GM18858 (cell line): ENCODE results near the gene PDZK1.
"Not testable (repeated sequence)": the region's sequence is repeated elsewhere in the genome, so short reads cannot be mapped to it uniquely, and the experiment has no call there.

Source experiments
- ATAC-seq: cut with Tn5 transposase; IDR thresholded peaks from one replicate; pipeline ENCODE4 v1.9.1; 2021; ENCODE audit not compliant: unreplicated experiment

Gene PDZK1

DNA sequence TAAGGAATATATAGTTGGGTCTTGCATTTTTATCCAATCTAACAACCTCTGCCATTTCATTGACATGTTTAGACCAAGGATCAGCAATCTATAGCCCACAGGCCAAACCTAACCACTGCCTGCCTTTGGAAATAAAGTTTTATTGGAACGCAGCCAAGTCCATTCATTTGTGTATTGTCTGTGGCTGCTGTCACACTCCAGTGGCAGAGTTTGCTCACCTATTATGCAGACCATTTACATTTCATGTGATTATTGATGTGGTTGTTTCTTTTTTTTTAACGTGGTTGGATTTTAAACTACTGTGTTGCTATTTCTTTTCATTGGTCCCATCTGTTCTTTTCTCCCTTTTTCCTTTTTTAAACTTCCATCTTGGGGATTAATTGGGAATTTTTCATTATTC lies 44.7 kb downstream of the PDZK1 start:
- ATAC-seq = not testable (repeated sequence)

DNA sequence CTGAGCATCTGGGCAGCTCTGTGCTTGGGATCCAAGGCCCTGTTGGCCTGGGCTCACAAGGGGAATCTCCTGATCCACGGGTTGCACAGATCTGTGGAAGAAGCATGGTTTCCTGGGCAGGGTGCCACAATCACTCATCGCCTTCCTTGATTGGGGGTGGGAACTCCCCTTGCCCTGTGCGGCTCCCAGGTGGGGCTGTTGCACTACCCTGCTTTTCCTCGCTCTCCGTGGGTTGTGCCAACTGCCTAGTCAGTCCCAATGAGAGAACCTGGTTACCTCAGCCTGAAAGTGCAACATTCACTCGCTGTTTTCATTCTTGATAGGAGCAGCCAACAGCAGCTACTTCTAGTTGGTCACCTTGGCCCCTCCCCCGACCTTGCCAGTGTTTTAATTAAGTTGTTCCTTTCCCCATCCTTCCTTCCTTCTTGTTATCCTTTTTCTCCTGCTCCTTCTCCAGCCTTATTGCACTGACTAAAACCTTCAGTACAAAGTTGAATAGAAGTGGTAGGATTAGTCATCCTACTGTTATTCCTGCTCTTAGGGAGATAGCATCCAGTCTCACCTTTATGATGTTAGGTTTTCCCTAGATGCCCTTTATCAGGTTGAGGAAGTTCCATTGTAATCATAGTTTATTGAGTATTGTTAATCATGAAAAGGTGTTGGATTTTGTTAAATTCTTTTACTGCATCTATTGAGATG lies 50.8 kb downstream of the PDZK1 start:
- not testable (repeated sequence) for ATAC-seq

DNA sequence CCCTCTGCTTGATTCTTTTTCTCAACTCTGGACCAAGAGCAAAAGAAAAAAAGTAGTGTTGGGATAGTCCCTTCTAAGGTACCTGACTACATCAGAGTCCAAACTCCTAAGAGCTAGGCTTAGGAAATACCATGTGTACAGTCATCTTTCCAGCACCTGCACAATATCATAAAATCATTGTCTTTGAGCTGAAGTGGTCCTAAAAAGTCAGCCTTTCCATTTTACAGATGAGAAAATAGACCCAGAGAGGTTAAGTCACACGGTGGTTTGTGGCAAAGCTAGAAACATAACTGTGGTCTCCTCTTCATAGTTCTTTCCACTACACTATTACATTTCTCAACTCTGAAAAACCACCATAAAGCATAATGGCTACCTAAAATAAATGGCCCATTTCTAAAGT lies 63.2 kb downstream of the PDZK1 start:
- ATAC-seq = not testable (repeated sequence)

DNA sequence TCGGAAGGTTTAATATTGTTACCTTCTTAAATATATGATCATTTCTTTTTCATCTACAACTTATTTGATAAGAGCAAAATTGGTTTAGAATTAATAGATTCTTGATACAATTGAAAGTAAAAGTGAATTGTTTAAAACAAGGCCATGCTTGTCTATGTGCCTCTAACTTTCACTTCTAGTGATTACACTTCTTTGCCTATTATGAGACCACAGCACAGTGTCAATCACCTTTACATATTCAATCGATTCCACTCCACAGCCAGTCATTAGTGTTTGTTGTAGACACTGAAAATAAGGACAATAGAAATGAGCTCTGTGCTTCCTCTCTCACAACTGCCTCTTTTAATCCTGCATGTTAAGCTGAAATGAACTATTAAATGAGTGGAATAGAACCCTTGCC lies 65.3 kb downstream of the PDZK1 start:
- not testable (repeated sequence) for ATAC-seq

DNA sequence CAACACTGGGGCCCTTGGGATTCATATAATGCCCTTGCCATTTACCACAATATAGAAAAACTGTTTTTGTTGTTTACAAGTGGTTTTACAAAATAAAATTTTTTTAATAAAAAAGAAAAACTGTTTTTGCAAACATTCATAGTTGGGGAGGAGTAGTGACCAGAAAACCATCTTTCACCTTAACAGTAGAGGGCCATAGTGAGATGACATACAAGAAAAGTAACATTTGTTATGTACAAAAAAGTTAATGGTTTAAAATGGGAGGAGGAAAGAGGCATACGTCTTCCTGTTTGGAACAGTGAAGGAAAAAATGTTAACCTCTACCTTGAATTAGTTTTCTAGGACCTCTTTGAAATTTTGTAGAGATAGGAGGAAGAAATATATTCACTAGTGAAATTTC lies 70.9 kb downstream of the PDZK1 start:
- ATAC-seq = not testable (repeated sequence)

DNA sequence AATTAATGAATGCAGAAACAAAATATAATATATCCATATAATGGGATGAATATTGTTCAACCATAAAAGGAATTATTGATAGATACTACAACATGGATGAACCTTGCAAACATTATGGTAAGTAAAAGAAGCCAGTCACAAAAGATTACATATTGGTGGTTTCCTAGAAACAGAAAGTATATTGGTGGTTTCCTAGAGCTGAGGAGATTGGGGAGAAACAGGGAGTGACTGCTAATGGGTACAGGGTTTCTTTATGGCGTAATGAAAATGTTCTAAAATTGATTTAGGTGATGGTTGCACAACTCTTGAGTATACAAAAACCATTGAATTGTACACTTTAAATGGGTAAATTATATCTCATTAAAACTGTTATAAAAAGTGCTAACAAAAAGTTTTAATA lies 85.0 kb downstream of the PDZK1 start:
- not testable (repeated sequence) for ATAC-seq
